ENCODE data around the gene CCDC85B.

The CCDC85B gene

DNA sequence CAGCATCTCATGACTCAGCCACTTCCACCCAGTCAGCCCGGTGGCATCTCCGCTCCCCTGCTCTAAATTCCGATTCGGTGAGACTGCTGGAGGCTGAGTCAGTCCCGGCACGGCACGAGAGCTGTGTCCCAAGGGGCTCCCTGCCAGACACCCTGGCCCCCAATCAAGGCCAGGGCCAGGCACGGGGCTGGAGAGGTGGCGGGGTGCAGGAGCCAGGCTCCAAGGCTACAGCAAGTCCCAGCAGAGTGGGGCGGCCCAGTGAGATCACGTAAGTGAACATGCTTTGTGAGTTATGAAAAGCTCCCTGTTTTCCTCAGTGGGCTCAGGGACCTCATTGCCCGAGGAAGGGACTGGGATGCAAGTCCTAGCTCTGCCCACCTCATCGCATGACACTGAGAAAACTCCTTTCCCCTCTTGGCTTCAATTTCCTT, 25.4 kb downstream of the CCDC85B start:
- Histone ChIP-seq H4K5ac (ENCODE audit: low read length) (no peak overlapping the region), H3K9ac (ENCODE audit: low read length) (peak overlapping the region; percentile 44), H2AK5ac (ENCODE audit: low read length) (no peak overlapping the region), H2BK120ac (ENCODE audit: low read depth, low read length) (no peak overlapping the region), H3K4me1 (ENCODE audit: control insufficient read depth, low read depth, low read length) (peaks cover 5% of the 10 kb centered on the region), H3K18ac (ENCODE audit: low read length) (no peak overlapping the region), H3K23ac (ENCODE audit: low read length) (no peak overlapping the region), H3K36me3 (ENCODE audit: control insufficient read depth, insufficient read depth, low read length) (no peaks in the 10 kb centered on the region), H3K4ac (ENCODE audit: low read depth, low read length) (no peak overlapping the region), H2BK15ac (replicated peaks; ENCODE audit: low read depth) (no peak overlapping the region), H4K8ac (ENCODE audit: low read depth, low read length) (no peak overlapping the region), H3K27me3 (ENCODE audit: insufficient read depth, low read length, poor library complexity) (no peaks in the 10 kb centered on the region), H3K79me2 (ENCODE audit: control insufficient read depth, insufficient read depth, low read length) (peaks cover 8% of the 10 kb centered on the region), H3K56ac (ENCODE audit: low read length) (peak overlapping the region; percentile 65), H3K4me2 (ENCODE audit: low read length) (no peak overlapping the region), H2BK5ac (ENCODE audit: low read length) (no peak overlapping the region), H3K4me3 (ENCODE audit: low read length) (no peak overlapping the region), H3K79me1 (ENCODE audit: low read length) (peaks cover 17% of the 10 kb centered on the region), H3K27ac (ENCODE audit: low read depth, low read length) (peak overlapping the region; percentile 47)
- peak; percentile 95 for DNase-seq
- WGBS (ENCODE audit: extremely low coverage, insufficient coverage, low lambda C conversion rate) = no CpG with 5 or more reads among the region's 13 CpGs

DNA sequence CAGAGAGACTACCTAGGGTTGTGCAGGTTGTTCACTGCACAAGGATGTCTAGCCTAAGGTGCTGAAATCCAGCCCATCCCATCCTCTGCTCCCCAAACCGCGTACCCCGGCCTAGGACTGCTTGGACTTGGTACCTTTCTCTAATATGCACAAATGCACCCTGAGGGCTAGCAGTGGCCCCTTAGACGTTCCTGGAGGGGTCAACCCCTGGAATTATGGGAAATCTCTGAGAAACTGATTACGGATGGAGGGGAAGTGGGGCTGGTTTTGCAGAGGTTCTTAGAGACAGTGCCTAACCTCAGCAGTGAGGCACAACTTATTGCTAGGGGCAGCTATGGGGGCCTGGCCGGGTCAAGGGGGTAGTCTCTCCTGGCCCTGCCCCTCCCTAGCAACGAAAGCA, 25.9 kb downstream of the CCDC85B start:
- Histone ChIP-seq H4K8ac (ENCODE audit: low read depth, low read length) (no peak overlapping the region), H4K5ac (ENCODE audit: low read length) (no peak overlapping the region), H3K4ac (ENCODE audit: low read depth, low read length) (no peak overlapping the region), H3K27ac (ENCODE audit: low read depth, low read length) (no peak overlapping the region), H3K9ac (ENCODE audit: low read length) (no peak overlapping the region), H3K4me3 (ENCODE audit: low read length) (no peak overlapping the region), H2BK5ac (ENCODE audit: low read length) (no peak overlapping the region), H2AK5ac (ENCODE audit: low read length) (no peak overlapping the region), H2BK120ac (ENCODE audit: low read depth, low read length) (no peak overlapping the region), H3K79me2 (ENCODE audit: control insufficient read depth, insufficient read depth, low read length) (peaks cover 8% of the 10 kb centered on the region), H3K56ac (ENCODE audit: low read length) (no peak overlapping the region), H3K79me1 (ENCODE audit: low read length) (peaks cover 17% of the 10 kb centered on the region), H3K23ac (ENCODE audit: low read length) (no peak overlapping the region), H3K4me1 (ENCODE audit: control insufficient read depth, low read depth, low read length) (peaks cover 5% of the 10 kb centered on the region), H3K27me3 (ENCODE audit: insufficient read depth, low read length, poor library complexity) (no peaks in the 10 kb centered on the region), H3K18ac (ENCODE audit: low read length) (no peak overlapping the region), H2BK15ac (replicated peaks; ENCODE audit: low read depth) (no peak overlapping the region), H3K4me2 (ENCODE audit: low read length) (no peak overlapping the region), H3K36me3 (ENCODE audit: control insufficient read depth, insufficient read depth, low read length) (no peaks in the 10 kb centered on the region)
- no peak for DNase-seq
- WGBS (ENCODE audit: extremely low coverage, insufficient coverage, low lambda C conversion rate) = no CpG with 5 or more reads among the region's 7 CpGs

DNA sequence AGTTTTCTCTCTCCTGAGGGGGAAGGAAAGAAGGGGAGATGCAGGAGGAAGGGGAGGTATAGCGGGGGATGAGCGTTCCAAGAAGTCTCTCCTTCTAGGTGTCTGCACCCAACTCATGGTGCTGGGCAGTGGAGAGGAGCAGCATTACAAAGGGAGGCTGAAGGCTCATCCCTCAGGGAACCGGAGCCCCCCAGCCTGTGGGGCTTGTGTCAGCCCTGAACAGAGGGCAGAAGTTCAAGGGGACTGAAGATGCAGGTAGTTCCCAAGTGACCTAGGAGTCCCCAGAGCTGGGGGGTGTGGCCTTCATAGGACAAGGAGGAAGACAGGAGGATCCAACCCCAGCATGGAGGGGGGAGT, 26.6 kb downstream of the CCDC85B start:
- peak overlapping the region; percentile 21 for H3K9ac ChIP-seq (ENCODE audit: low read length)
- no peak for DNase-seq
- no peak overlapping the region for H3K4ac ChIP-seq (ENCODE audit: low read depth, low read length)
- no peaks in the 10 kb centered on the region for H3K36me3 ChIP-seq (ENCODE audit: control insufficient read depth, insufficient read depth, low read length)
- no peak overlapping the region for H2BK5ac ChIP-seq (ENCODE audit: low read length)
- peaks cover 8% of the 10 kb centered on the region for H3K79me2 ChIP-seq (ENCODE audit: control insufficient read depth, insufficient read depth, low read length)
- no peak overlapping the region for H2BK15ac ChIP-seq (replicated peaks; ENCODE audit: low read depth)
- peak overlapping the region; percentile 96 for H3K56ac ChIP-seq (ENCODE audit: low read length)
- no peak overlapping the region for H3K18ac ChIP-seq (ENCODE audit: low read length)
- no peak overlapping the region for H3K23ac ChIP-seq (ENCODE audit: low read length)
- no peak overlapping the region for H3K4me3 ChIP-seq (ENCODE audit: low read length)
- H4K8ac ChIP-seq (ENCODE audit: low read depth, low read length) = no peak overlapping the region
- no peak overlapping the region for H3K4me2 ChIP-seq (ENCODE audit: low read length)
- H3K79me1 ChIP-seq (ENCODE audit: low read length) = peaks cover 17% of the 10 kb centered on the region
- H3K4me1 ChIP-seq (ENCODE audit: control insufficient read depth, low read depth, low read length) = peaks cover 3% of the 10 kb centered on the region
- WGBS (ENCODE audit: extremely low coverage, insufficient coverage, low lambda C conversion rate) = no CpG with 5 or more reads among the region's 3 CpGs
- H4K5ac ChIP-seq (ENCODE audit: low read length) = no peak overlapping the region
- H3K27ac ChIP-seq (ENCODE audit: low read depth, low read length) = no peak overlapping the region
- no peak overlapping the region for H2AK5ac ChIP-seq (ENCODE audit: low read length)
- no peaks in the 10 kb centered on the region for H3K27me3 ChIP-seq (ENCODE audit: insufficient read depth, low read length, poor library complexity)
- H2BK120ac ChIP-seq (ENCODE audit: low read depth, low read length) = no peak overlapping the region

DNA sequence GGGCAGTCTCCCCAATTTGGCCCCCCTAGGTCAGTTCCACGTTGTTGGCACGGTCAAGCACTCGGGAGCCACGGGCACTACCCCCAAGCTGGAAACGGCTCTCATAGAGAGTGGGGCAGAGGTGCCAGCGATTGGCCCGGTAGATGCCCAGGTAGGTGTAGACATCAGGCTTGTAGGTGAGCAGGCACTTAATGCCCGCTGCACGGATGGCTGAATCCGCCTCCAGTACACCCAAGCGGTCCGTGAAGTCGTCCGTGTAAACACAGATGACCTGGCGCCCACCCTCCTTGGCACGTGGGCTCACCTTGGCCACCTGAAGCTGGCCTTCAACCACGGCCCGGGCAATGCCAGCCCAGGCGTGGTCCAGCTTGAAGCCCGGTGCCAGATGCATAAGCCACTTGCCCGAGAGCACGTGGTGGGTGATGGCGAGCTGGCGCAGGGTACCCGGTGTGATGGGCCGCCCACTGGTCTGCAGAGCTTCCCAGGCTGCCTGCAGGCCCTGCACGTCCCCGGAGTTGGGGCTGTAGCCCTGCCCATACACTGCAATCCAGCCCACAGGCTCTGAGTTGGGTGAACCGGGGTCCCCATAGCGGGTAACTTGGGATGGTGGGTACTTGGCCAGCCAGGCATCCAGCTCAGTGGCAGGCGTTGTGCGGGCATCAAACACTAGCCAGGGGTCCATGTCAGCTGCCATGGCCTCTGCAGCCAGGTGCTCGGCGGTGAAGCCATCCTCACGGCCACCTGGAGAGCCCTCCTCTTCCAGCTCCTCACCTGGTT, 27.1 kb downstream of the CCDC85B start:
- H3K4me2 ChIP-seq (ENCODE audit: low read length) = peak overlapping the region; percentile 90
- no peak for DNase-seq
- H4K8ac ChIP-seq (ENCODE audit: low read depth, low read length) = no peak overlapping the region
- H2BK15ac ChIP-seq (replicated peaks; ENCODE audit: low read depth) = no peak overlapping the region
- H3K56ac ChIP-seq (ENCODE audit: low read length) = peak overlapping the region; percentile 96
- WGBS (ENCODE audit: extremely low coverage, insufficient coverage, low lambda C conversion rate) = no CpG with 5 or more reads among the region's 35 CpGs
- H3K18ac ChIP-seq (ENCODE audit: low read length) = no peak overlapping the region
- H3K27me3 ChIP-seq (ENCODE audit: insufficient read depth, low read length, poor library complexity) = no peaks in the 10 kb centered on the region
- H3K4me3 ChIP-seq (ENCODE audit: low read length) = peak overlapping the region; percentile 96
- H3K23ac ChIP-seq (ENCODE audit: low read length) = peak overlapping the region; percentile 94
- no peaks in the 10 kb centered on the region for H3K36me3 ChIP-seq (ENCODE audit: control insufficient read depth, insufficient read depth, low read length)
- no peak overlapping the region for H4K5ac ChIP-seq (ENCODE audit: low read length)
- H2AK5ac ChIP-seq (ENCODE audit: low read length) = peak overlapping the region; percentile 95
- no peak overlapping the region for H3K27ac ChIP-seq (ENCODE audit: low read depth, low read length)
- peaks cover 3% of the 10 kb centered on the region for H3K4me1 ChIP-seq (ENCODE audit: control insufficient read depth, low read depth, low read length)
- no peak overlapping the region for H2BK5ac ChIP-seq (ENCODE audit: low read length)
- peaks cover 8% of the 10 kb centered on the region for H3K79me2 ChIP-seq (ENCODE audit: control insufficient read depth, insufficient read depth, low read length)
- H3K9ac ChIP-seq (ENCODE audit: low read length) = peak overlapping the region; percentile 97
- peaks cover 17% of the 10 kb centered on the region for H3K79me1 ChIP-seq (ENCODE audit: low read length)
- H3K4ac ChIP-seq (ENCODE audit: low read depth, low read length) = no peak overlapping the region
- no peak overlapping the region for H2BK120ac ChIP-seq (ENCODE audit: low read depth, low read length)

DNA sequence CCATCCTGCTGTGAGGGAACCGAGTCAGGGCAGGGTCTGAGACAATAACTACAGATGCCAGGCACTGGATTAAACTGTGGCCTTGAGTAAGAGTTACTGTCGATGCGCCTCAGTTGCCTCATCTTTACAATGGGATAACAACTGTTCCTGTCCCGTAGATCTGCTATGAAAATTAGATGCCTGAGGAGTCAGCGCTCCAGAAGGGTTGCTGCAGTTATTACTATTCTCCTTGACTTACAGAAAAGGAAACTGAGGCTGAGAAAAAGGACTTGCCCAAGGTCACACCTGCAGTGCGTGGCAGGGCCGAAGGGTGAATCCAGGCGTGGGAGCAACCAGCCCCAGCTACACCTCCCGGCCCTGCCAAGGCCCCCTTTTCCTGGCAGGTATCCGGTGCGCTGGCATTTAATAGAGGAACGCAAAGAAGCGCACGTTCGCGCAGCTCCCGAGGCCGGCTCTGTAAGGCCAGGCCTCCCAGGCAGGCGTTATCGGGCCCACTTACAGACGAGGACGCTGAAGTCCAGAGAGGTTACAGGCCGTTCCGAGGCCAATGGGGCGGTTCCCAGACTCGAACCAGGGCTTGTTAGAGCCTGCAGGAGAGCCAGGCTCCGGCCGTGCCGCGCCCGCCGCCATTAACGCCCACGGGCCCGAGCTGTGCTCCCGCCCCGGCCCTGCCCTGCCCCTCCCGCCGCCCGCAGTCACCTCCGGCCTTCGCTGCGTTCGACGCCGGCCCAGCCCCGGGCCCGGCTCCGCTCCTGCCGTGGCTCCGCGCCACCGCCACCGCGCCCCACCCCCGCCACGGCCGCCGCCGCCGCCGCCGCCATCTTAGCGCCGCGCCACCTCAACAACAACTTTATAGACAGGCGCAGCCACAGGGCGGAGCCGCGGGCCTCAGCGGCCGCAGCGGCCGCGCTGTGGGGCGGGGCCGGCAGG, 28.0 kb downstream of the CCDC85B start, which contains the start of gene C11orf68:
TSS of gene C11orf68 (minus strand) at position 852 of the 930 bp plus-strand sequence. CDS start at position 821, 31 bp downstream.
- Histone ChIP-seq H2BK120ac (ENCODE audit: low read depth, low read length) (no peak within 1 kb of the TSS), H4K8ac (ENCODE audit: low read depth, low read length) (no peak within 1 kb of the TSS), H4K5ac (ENCODE audit: low read length) (no peak within 1 kb of the TSS), H3K4me3 (ENCODE audit: low read length) (peak within 1 kb of the TSS; percentile 96), H3K27ac (ENCODE audit: low read depth, low read length) (peak within 1 kb of the TSS; percentile 39), H3K36me3 (ENCODE audit: control insufficient read depth, insufficient read depth, low read length) (no peaks in the 10 kb centered on the region), H3K79me2 (ENCODE audit: control insufficient read depth, insufficient read depth, low read length) (peaks cover 8% of the 10 kb centered on the region), H3K4me2 (ENCODE audit: low read length) (peak within 1 kb of the TSS; percentile 93), H3K18ac (ENCODE audit: low read length) (peak within 1 kb of the TSS; percentile 90), H3K27me3 (ENCODE audit: insufficient read depth, low read length, poor library complexity) (no peaks in the 10 kb centered on the region), H2BK15ac (replicated peaks; ENCODE audit: low read depth) (no peak within 1 kb of the TSS), H3K79me1 (ENCODE audit: low read length) (peaks cover 17% of the 10 kb centered on the region), H3K9ac (ENCODE audit: low read length) (peak within 1 kb of the TSS; percentile 97), H3K4ac (ENCODE audit: low read depth, low read length) (peak within 1 kb of the TSS; percentile 92), H3K56ac (ENCODE audit: low read length) (peak within 1 kb of the TSS; percentile 96), H3K23ac (ENCODE audit: low read length) (peak within 1 kb of the TSS; percentile 94), H2BK5ac (ENCODE audit: low read length) (no peak within 1 kb of the TSS), H3K4me1 (ENCODE audit: control insufficient read depth, low read depth, low read length) (peaks cover 3% of the 10 kb centered on the region), H2AK5ac (ENCODE audit: low read length) (peak within 1 kb of the TSS; percentile 95)
- DNase-seq = peak; percentile 69
- WGBS (ENCODE audit: extremely low coverage, insufficient coverage, low lambda C conversion rate) = no CpG with 5 or more reads among the region's 77 CpGs

Measured in mesendoderm (in vitro differentiated cells).